Neural cell (in vitro differentiated cells): ENCODE data around the gene GYPC. TPM values are rescaled to one million over a fixed set of nuclear protein-coding genes. Genes with fewer than 3 reads are reported as not detected.

Experiments used
- H2AFZ ChIP-seq: fragments of 200-600, 300-800 bp; sonication (generic), shearing (Covaris generic); 2 replicates; pipeline ENCODE4 v1.6.0; 2014; ENCODE audit warnings: low read depth, mild to moderate bottlenecking, antibody characterized with exemption, low read length, moderate library complexity
- H3F3A ChIP-seq: fragments of 200-600 bp; shearing (Covaris generic); 2 replicates; pipeline ENCODE4 v1.6.1; 2016; ENCODE audit warnings: mild to moderate bottlenecking, moderate library complexity, mixed read lengths, antibody characterized with exemption, low read length; ENCODE audit not compliant: insufficient read depth, poor library complexity, severe bottlenecking
- H3K27ac ChIP-seq: fragments of 200-600, 300-800 bp; sonication (generic), shearing (Covaris generic); 2 replicates; pipeline ENCODE4 v1.5.1; 2014; ENCODE audit warnings: mild to moderate bottlenecking, low read length, moderate library complexity
- H3K27me3 ChIP-seq: fragments of 300-800, 200-600 bp; sonication (generic), shearing (Covaris generic); 2 replicates; pipeline ENCODE4 v1.6.0; 2014; ENCODE audit warnings: mild to moderate bottlenecking, low read depth, low read length, moderate library complexity; ENCODE audit not compliant: insufficient read depth
- H3K36me3 ChIP-seq: fragments of 300-800, 200-600 bp; sonication (generic), shearing (Covaris generic); 2 replicates; pipeline ENCODE4 v1.5.1; 2014; ENCODE audit warnings: mild to moderate bottlenecking, antibody characterized with exemption, low read length, moderate library complexity; ENCODE audit not compliant: insufficient read depth
- H3K4me2 ChIP-seq: fragments of 300-800, 200-600 bp; sonication (generic), shearing (Covaris generic); 2 replicates; pipeline ENCODE4 v1.6.0; 2014; ENCODE audit warnings: mild to moderate bottlenecking, low read length
- H3K4me3 ChIP-seq: fragments of 300-800, 200-600 bp; sonication (generic), shearing (Covaris generic); 2 replicates; pipeline ENCODE4 v1.5.1; 2014; ENCODE audit warnings: mild to moderate bottlenecking, low read length, moderate library complexity
- H3K79me2 ChIP-seq: fragments of 200-600 bp; shearing (Covaris generic); replicated peaks from 2 replicates; pipeline ENCODE4 v1.6.0; 2014; ENCODE audit warnings: mild to moderate bottlenecking, low read length, moderate library complexity; ENCODE audit not compliant: insufficient read depth
- H3K9ac ChIP-seq: fragments of 300-800, 200-600 bp; sonication (generic), shearing (Covaris generic); 2 replicates; pipeline ENCODE4 v1.6.1; 2016; ENCODE audit warnings: mild to moderate bottlenecking, low read length, mixed read lengths
- H3K9me2 ChIP-seq: fragments of 200-600 bp; shearing (Covaris generic); 2 replicates; pipeline ENCODE4 v1.6.1; 2016; ENCODE audit warnings: mild to moderate bottlenecking, low read length, mixed read lengths; ENCODE audit not compliant: insufficient read depth
- H3K9me3 ChIP-seq: fragments of 200-600, 300-800 bp; sonication (generic), shearing (Covaris generic); 2 replicates; pipeline ENCODE4 v1.6.1; 2016; ENCODE audit warnings: mild to moderate bottlenecking, mixed run types, low read length, moderate library complexity, mixed read lengths
- H4K20me1 ChIP-seq: fragments of 200-600 bp; shearing (Covaris generic); 2 replicates; pipeline ENCODE4 v1.6.1; 2016; ENCODE audit warnings: mild to moderate bottlenecking, mixed run types; ENCODE audit not compliant: insufficient read depth
- EP300 ChIP-seq: fragments of 450-650 bp; conservative IDR thresholded peaks from 2 replicates; pipeline ENCODE4 v1.6.1; 2014; ENCODE audit warnings: antibody characterized with exemption, mild to moderate bottlenecking, moderate library complexity; ENCODE audit not compliant: poor library complexity, severe bottlenecking
- EZH2 ChIP-seq: fragments of 200-600, 300-800 bp; shearing (Covaris generic), sonication (generic); IDR thresholded peaks from 2 replicates; pipeline ENCODE4 v1.6.1; 2014; ENCODE audit warnings: antibody characterized with exemption, low read length, borderline replicate concordance, mild to moderate bottlenecking; ENCODE audit not compliant: insufficient read depth, poor library complexity, severe bottlenecking
- MXI1 ChIP-seq: fragments of 450-650 bp; conservative IDR thresholded peaks from 2 replicates; pipeline ENCODE4 v1.6.1; 2014; ENCODE audit warnings: antibody characterized with exemption, mild to moderate bottlenecking; ENCODE audit not compliant: poor library complexity, severe bottlenecking
- POLR2AphosphoS5 ChIP-seq: IDR thresholded peaks from 2 replicates; pipeline ENCODE4 v1.6.1; 2012
- RAD21 ChIP-seq: fragments of 450-650 bp; conservative IDR thresholded peaks from 2 replicates; pipeline ENCODE4 v1.6.1; 2014; ENCODE audit warnings: antibody characterized with exemption, mild to moderate bottlenecking, moderate library complexity
- SMC3 ChIP-seq: fragments of 450-650 bp; conservative IDR thresholded peaks from 2 replicates; pipeline ENCODE4 v1.6.1; 2014; ENCODE audit warnings: antibody characterized with exemption, mild to moderate bottlenecking, moderate library complexity; ENCODE audit not compliant: poor library complexity
- TAF1 ChIP-seq: IDR thresholded peaks from 2 replicates; pipeline ENCODE4 v1.6.1; 2012; ENCODE audit warnings: low read depth
- polyA plus RNA-seq: library from polyadenylated mRNA; depleted of rRNA; stranded (reverse); fragments of >200 nt; gene quantifications from 2 replicates; pipeline ENCODE4 v1.2.3, GENCODE V29; 2014
- TF ChIP-seq, protein P1 (sequence below): IDR thresholded peaks from 2 replicates; pipeline ENCODE4 v1.6.1; 2012; ENCODE audit warnings: borderline replicate concordance
- TF ChIP-seq, protein P2 (sequence below): fragments of 450-650 bp; IDR thresholded peaks from 2 replicates; pipeline ENCODE4 v1.5.1; 2014; ENCODE audit warnings: antibody characterized with exemption, mild to moderate bottlenecking, moderate library complexity; ENCODE audit not compliant: poor library complexity, severe bottlenecking

Gene GYPC
- polyA plus RNA-seq, 1 donor from 2014 or later: 0.40 TPM

DNA sequence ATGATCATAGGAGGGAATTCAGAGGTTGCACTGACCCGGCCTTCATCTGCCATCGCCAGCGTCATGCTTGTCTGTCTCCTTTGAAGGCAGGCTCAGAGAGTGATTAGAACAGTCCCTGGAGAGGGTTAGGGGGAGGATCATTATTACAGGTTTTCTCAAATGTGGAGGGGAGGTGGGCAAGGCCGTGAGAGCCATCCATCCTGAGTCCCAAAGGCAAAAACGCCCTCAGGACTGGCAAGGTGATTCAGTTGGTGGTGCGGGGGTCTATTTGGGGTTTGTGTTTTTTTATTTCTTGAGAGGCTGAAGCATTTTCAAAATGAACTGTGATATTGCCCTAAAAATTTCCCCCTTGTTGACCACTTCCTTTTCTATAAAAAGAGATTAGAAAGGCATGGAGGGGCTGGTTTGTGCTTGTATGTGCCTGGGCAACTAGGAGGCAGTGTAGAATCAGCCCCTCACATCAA, 39.3 kb upstream of the GYPC start:
- TF ChIP-seq MXI1 (no peak), SMC3 (no peak), EZH2 (no peak), RAD21 (no peak), POLR2AphosphoS5 (no peak), TAF1 (no peak), EP300 (no peak)
- TF ChIP-seq, protein P1, sequence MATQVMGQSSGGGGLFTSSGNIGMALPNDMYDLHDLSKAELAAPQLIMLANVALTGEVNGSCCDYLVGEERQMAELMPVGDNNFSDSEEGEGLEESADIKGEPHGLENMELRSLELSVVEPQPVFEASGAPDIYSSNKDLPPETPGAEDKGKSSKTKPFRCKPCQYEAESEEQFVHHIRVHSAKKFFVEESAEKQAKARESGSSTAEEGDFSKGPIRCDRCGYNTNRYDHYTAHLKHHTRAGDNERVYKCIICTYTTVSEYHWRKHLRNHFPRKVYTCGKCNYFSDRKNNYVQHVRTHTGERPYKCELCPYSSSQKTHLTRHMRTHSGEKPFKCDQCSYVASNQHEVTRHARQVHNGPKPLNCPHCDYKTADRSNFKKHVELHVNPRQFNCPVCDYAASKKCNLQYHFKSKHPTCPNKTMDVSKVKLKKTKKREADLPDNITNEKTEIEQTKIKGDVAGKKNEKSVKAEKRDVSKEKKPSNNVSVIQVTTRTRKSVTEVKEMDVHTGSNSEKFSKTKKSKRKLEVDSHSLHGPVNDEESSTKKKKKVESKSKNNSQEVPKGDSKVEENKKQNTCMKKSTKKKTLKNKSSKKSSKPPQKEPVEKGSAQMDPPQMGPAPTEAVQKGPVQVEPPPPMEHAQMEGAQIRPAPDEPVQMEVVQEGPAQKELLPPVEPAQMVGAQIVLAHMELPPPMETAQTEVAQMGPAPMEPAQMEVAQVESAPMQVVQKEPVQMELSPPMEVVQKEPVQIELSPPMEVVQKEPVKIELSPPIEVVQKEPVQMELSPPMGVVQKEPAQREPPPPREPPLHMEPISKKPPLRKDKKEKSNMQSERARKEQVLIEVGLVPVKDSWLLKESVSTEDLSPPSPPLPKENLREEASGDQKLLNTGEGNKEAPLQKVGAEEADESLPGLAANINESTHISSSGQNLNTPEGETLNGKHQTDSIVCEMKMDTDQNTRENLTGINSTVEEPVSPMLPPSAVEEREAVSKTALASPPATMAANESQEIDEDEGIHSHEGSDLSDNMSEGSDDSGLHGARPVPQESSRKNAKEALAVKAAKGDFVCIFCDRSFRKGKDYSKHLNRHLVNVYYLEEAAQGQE: no peak
- TF ChIP-seq, protein P2, sequence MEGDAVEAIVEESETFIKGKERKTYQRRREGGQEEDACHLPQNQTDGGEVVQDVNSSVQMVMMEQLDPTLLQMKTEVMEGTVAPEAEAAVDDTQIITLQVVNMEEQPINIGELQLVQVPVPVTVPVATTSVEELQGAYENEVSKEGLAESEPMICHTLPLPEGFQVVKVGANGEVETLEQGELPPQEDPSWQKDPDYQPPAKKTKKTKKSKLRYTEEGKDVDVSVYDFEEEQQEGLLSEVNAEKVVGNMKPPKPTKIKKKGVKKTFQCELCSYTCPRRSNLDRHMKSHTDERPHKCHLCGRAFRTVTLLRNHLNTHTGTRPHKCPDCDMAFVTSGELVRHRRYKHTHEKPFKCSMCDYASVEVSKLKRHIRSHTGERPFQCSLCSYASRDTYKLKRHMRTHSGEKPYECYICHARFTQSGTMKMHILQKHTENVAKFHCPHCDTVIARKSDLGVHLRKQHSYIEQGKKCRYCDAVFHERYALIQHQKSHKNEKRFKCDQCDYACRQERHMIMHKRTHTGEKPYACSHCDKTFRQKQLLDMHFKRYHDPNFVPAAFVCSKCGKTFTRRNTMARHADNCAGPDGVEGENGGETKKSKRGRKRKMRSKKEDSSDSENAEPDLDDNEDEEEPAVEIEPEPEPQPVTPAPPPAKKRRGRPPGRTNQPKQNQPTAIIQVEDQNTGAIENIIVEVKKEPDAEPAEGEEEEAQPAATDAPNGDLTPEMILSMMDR: no peak
- no peak overlapping the region for H3K27ac ChIP-seq
- no peaks in the 10 kb centered on the region for H3K9me3 ChIP-seq

DNA sequence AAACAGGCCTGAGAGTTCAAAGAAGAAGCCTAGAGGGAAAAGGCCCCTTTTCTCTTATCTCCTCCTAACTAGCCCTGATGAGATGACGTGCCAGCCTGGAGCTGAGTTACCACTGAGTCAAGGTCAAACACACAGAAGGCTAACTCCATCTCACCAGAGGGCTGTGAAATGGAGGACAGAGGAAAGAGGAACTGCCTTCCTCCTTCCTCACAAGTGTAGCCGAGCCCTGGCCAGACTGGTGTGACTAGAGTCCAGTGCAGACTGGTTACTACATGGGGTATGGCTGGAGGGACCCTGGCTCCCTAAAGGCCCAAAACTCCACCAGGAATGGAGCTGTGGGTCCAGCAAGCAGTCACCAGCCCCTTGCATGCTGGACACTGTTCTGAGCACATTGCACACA, 35.7 kb upstream of the GYPC start:
- H3K4me2 ChIP-seq: no peak overlapping the region
- H3K79me2 ChIP-seq: no peaks in the 10 kb centered on the region
- no peak overlapping the region for H3K27ac ChIP-seq
- H3K27me3 ChIP-seq: no peaks in the 10 kb centered on the region
- H3K9me3 ChIP-seq: no peaks in the 10 kb centered on the region
- no peak overlapping the region for H2AFZ ChIP-seq
- no peak overlapping the region for H3K9ac ChIP-seq
- H3K36me3 ChIP-seq: no peaks in the 10 kb centered on the region
- no peaks in the 10 kb centered on the region for H3K9me2 ChIP-seq
- no peak overlapping the region for H3K4me3 ChIP-seq
- TF ChIP-seq, protein P1: no peak
- TF ChIP-seq MXI1 (no peak), TAF1 (no peak), SMC3 (no peak), EP300 (no peak), POLR2AphosphoS5 (no peak), RAD21 (no peak), EZH2 (no peak)
- TF ChIP-seq, protein P2: no peak
- H4K20me1 ChIP-seq: no peaks in the 10 kb centered on the region
- no peaks in the 10 kb centered on the region for H3F3A ChIP-seq

More for the DNA sequence above, 39.3 kb upstream of the GYPC start:
- no peak overlapping the region for H2AFZ ChIP-seq
- no peaks in the 10 kb centered on the region for H3K36me3 ChIP-seq
- H4K20me1 ChIP-seq: no peaks in the 10 kb centered on the region
- no peaks in the 10 kb centered on the region for H3K27me3 ChIP-seq
- no peaks in the 10 kb centered on the region for H3F3A ChIP-seq
- no peak overlapping the region for H3K4me3 ChIP-seq
- no peaks in the 10 kb centered on the region for H3K9me2 ChIP-seq
- H3K79me2 ChIP-seq: no peaks in the 10 kb centered on the region
- H3K4me2 ChIP-seq: no peak overlapping the region
- H3K9ac ChIP-seq: no peak overlapping the region
